Calu3 (cell line): ENCODE data around the gene GCN1. TPM values are rescaled to one million over a fixed set of nuclear protein-coding genes. Genes with fewer than 3 reads are reported as not detected.

Source experiments
- BruUV-seq: library from RNA; stranded (reverse); fragments of 400-500 nt; replicated peaks from 2 replicates; lab custom pipeline; 2021; lab: Mats Ljungman, UMichigan
- CTCF ChIA-PET: fragments of 300-600 bp; sonication (Branson Sonifier 250); formaldehyde crosslinking; loops from one replicate; lab custom pipeline; 2022; ENCODE audit warnings: antibody characterized with exemption; lab: Charles Lee
- DNase-seq: peaks from one replicate; pipeline ENCODE4 v3.0.0; 2022
- H3K27ac Mint-ChIP-seq: one replicate; pipeline ENCODE4 v1.8.0; 2022; ENCODE audit warnings: mixed read lengths; ENCODE audit not compliant: unreplicated experiment
- H3K27me3 Mint-ChIP-seq: one replicate; pipeline ENCODE4 v1.8.0; 2022; ENCODE audit warnings: mixed read lengths; ENCODE audit not compliant: unreplicated experiment
- H3K36me3 Mint-ChIP-seq: one replicate; pipeline ENCODE4 v1.8.0; 2022; ENCODE audit warnings: mild to moderate bottlenecking, moderate library complexity, mixed read lengths; ENCODE audit not compliant: insufficient read depth, unreplicated experiment
- H3K4me1 Mint-ChIP-seq: one replicate; pipeline ENCODE4 v1.8.0; 2022; ENCODE audit warnings: mild to moderate bottlenecking, low read depth, mixed read lengths; ENCODE audit not compliant: unreplicated experiment
- H3K4me3 Mint-ChIP-seq: one replicate; pipeline ENCODE4 v1.8.0; 2022; ENCODE audit warnings: mild to moderate bottlenecking, low read depth, moderate library complexity, mixed read lengths; ENCODE audit not compliant: unreplicated experiment
- H3K9me3 Mint-ChIP-seq: one replicate; pipeline ENCODE4 v1.8.0; 2022; ENCODE audit warnings: low read depth, mixed read lengths; ENCODE audit not compliant: unreplicated experiment
- intact Hi-C: fragments of 100-400 bp; cut with micrococcal nuclease; formaldehyde crosslinking; loops from one replicate; pipeline ENCODE4 v1.10.0; 2022; ENCODE audit not compliant: unreplicated experiment
- total RNA-seq: library from RNA; stranded (reverse); gene quantifications from 2 replicates; pipeline ENCODE4 v1.2.3, GENCODE V29; 2022
- TF ChIP-seq, protein P1 (sequence below): fragments of 200-600 bp; IDR thresholded peaks from one replicate; pipeline ENCODE4 v1.8.0; 2022; ENCODE audit warnings: antibody characterized with exemption; ENCODE audit not compliant: unreplicated experiment

The GCN1 gene
- total RNA-seq, 1 experiment from 2014 or later, result 168 TPM

GRCh38 chr12:120137833-120138232 lies 56.7 kb downstream of the GCN1 start:
- H3K9me3 Mint-ChIP-seq, result no peaks in the 10 kb centered on the region
- TF ChIP-seq, protein P1, sequence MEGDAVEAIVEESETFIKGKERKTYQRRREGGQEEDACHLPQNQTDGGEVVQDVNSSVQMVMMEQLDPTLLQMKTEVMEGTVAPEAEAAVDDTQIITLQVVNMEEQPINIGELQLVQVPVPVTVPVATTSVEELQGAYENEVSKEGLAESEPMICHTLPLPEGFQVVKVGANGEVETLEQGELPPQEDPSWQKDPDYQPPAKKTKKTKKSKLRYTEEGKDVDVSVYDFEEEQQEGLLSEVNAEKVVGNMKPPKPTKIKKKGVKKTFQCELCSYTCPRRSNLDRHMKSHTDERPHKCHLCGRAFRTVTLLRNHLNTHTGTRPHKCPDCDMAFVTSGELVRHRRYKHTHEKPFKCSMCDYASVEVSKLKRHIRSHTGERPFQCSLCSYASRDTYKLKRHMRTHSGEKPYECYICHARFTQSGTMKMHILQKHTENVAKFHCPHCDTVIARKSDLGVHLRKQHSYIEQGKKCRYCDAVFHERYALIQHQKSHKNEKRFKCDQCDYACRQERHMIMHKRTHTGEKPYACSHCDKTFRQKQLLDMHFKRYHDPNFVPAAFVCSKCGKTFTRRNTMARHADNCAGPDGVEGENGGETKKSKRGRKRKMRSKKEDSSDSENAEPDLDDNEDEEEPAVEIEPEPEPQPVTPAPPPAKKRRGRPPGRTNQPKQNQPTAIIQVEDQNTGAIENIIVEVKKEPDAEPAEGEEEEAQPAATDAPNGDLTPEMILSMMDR, result no peak
- DNase-seq, result no peak
- no peak overlapping the region for H3K4me3 Mint-ChIP-seq
- intact Hi-C loops, result no loop called here
- peaks cover 6% of the 10 kb centered on the region for H3K4me1 Mint-ChIP-seq
- CTCF ChIA-PET, result no interaction called here
- BruUV-seq, result no TSS peak
- H3K27ac Mint-ChIP-seq, result no peak overlapping the region
- peaks cover 85% of the 10 kb centered on the region for H3K36me3 Mint-ChIP-seq
- H3K27me3 Mint-ChIP-seq, result no peaks in the 10 kb centered on the region

GRCh38 chr12:120136093-120136770 lies 58.3 kb downstream of the GCN1 start:
- CTCF ChIA-PET, result interaction anchor here (0.5 kb wide), 1 partner anchor 17 kb away, joined by 6 read pairs; no protein-coding TSS in a partner anchor
- H3K27ac Mint-ChIP-seq, result no peak overlapping the region
- H3K36me3 Mint-ChIP-seq, result peaks cover 81% of the 10 kb centered on the region

GRCh38 chr12:120134307-120134980 lies 60.1 kb downstream of the GCN1 start:
- H3K9me3 Mint-ChIP-seq, result no peaks in the 10 kb centered on the region
- H3K27me3 Mint-ChIP-seq, result no peaks in the 10 kb centered on the region
- intact Hi-C loops, result no loop called here
- BruUV-seq, result no TSS peak
- H3K27ac Mint-ChIP-seq, result no peak overlapping the region
- CTCF ChIA-PET, result no interaction called here
- no peaks in the 10 kb centered on the region for H3K4me1 Mint-ChIP-seq
- TF ChIP-seq, protein P1, result no peak
- DNase-seq, result no peak
- peaks cover 75% of the 10 kb centered on the region for H3K36me3 Mint-ChIP-seq
- H3K4me3 Mint-ChIP-seq, result no peak overlapping the region

More at GRCh38 chr12:120136093-120136770, 58.3 kb downstream of the GCN1 start:
- TF ChIP-seq, protein P1, result no peak
- Mint-ChIP-seq H3K4me3 (no peak overlapping the region), H3K9me3 (no peaks in the 10 kb centered on the region), H3K4me1 (no peaks in the 10 kb centered on the region), H3K27me3 (no peaks in the 10 kb centered on the region)
- DNase-seq, result no peak
- BruUV-seq, result no TSS peak
- intact Hi-C loops, result no loop called here

DNA sequence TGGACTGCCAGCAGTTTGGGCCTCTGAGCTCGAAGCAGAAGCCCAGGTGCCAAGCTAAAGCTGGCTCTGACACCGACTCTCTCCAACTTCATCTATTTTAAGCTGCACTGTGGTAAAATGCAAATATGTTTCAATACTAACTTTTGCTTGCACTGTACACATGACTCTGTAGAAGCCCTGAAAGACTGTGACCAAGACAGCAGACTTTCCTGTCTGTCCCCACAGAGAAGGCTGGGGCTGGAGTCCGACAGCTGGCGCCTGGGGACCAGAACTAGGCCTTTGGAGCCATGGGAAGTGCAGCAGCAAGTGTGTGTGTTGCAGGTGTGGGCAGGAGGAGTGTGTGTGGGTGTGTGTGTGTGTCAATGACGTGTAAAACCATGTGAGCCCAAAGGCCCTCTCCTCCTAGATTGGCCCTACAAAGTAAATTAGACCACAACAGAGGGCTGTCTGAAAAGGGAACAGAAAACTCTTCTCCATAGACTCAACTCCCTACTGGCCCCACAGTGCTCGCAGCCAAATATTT lies 61.6 kb downstream of the GCN1 start:
- Mint-ChIP-seq H3K27ac (no peak overlapping the region), H3K4me3 (no peak overlapping the region), H3K27me3 (no peaks in the 10 kb centered on the region), H3K36me3 (peaks cover 82% of the 10 kb centered on the region), H3K9me3 (no peaks in the 10 kb centered on the region), H3K4me1 (no peaks in the 10 kb centered on the region)
- CTCF ChIA-PET, result no interaction called here
- DNase-seq, result no peak
- intact Hi-C loops, result no loop called here
- TF ChIP-seq, protein P1, result no peak
- no TSS peak for BruUV-seq
